Cortex of kidney (tissue), 1 donor: ENCODE results near the gene CDRT4.
"Not testable (repeated sequence)": the region's sequence is repeated elsewhere in the genome, so short reads cannot be mapped to it uniquely, and the experiment has no call there.

Source experiments
- DNase-seq: peaks from one replicate; lab custom pipeline; 2025; lab: John Stamatoyannopoulos, UW

Gene CDRT4

DNA sequence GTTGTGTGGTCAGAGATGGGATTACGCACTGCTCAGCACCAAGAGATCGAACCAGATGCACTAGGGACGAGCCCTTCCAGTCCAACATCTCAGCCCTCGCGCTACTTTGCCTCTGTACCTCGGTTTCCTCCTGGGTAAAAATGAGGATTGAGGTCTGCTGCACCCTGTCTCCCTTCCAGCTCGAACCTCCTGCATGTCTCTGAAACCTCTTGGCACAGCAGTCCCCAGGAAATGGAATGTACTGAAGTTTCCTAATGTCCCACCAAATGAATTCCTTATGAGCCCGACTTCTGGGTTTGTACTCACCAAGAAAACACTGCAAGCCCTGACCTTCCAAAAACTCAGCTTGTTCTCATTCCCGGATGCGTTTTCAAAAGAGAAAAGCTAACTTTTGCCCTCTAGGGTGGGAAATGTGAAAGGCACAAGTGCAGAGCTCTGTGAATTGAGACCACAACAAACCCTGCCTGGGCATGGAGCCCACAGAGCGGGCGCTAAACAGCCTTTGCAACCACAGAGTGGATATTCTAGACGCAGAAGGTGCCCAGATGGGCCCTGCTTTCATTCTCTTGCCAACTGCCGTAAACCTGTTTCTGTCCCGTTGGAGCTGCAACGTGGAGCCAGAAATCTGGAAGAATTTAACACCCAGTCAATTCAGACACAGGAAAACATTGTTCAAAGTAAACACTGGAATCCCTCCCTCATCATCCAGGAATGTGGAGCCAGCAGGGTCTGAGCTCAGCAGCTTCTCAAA, 10.3 kb downstream of the CDRT4 start:
- DNase-seq = no peak

DNA sequence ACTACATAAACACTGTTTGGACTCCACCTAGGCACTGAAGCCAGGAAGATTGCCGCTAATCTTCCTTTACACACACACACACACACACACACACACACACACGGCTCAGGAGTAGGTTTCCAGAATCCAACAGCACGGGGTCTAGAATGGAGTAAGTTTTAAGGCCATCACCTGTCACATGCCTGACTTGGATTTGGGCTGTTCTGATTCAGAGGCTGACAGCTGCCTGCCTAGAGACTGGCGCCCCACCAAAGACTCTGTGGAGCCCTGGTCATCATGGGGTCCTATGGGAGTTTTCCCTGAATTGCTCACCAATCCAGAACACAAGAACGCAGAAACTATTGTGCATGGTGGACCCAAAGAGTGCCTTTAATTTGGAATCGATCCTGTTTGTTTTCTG, 10.9 kb downstream of the CDRT4 start:
- DNase-seq = no peak

GRCh38 chr17:15454346-15454745, 13.1 kb downstream of the CDRT4 start:
- DNase-seq = no peak

DNA sequence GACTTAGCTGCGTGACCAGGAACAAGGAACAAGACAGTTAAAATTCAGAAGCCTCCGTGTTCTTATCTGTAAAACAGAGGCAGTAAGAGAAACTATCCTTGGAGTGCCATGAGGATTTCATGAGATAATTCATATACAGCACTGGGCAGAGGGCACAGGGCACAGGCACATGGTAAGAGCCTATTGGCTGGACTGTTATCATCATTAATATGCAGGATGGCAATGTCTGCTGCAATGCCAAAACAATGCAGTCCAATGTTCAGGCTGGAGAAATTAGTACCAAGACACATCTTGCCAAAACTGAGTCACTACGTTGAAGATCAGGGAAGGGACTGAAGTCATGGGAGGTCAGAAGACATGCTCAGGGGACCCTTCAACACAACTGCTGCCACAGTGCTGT, 13.6 kb downstream of the CDRT4 start:
- no peak for DNase-seq

GRCh38 chr17:15453246-15453645, 14.2 kb downstream of the CDRT4 start:
- DNase-seq = no peak

- no peak for DNase-seq
Observed at GRCh38 chr17:15452746-15453145, 14.7 kb downstream of the CDRT4 start.

GRCh38 chr17:15451680-15452079, 15.7 kb downstream of the CDRT4 start:
- DNase-seq = no peak

DNA sequence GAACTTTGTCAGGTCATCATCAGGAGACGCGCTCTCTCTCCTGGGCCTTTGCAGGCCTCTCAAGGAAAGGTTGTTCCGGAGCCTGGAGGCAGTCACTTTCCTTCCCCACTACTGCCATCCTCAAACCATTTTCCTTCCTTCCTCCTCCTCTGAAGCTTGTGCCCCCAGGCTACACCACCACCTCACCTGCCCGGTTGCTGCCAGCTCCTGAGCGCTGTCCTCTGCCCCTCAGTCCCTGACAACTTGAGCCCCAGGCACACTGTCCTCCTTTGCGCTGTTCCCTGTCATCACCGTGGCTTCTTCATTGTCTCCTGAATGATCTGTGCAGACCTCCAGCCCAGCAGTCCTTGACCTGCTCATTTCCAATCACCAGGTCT, 18.9 kb downstream of the CDRT4 start:
- DNase-seq = no peak

GRCh38 chr17:15447928-15448579, 19.4 kb downstream of the CDRT4 start:
- DNase-seq = no peak

DNA sequence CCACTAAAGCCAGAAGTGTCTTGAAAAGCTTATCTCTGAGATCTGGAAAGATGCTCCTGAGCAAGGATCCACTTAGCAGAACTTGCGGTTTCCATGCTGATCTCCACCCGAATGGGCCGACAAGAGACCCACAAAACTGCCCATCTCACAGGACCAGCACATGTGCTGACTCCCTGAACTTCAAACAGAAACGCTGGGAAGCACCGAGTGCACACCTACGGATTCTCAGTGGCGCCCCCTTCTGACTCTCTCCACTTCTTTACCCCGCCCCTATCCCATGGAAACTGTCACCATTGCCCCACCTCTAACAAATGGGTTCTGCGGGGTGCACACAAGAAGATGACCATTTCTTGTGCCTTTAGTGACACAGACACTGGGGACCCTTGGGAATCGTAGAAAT, 21.4 kb downstream of the CDRT4 start:
- no peak for DNase-seq

DNA sequence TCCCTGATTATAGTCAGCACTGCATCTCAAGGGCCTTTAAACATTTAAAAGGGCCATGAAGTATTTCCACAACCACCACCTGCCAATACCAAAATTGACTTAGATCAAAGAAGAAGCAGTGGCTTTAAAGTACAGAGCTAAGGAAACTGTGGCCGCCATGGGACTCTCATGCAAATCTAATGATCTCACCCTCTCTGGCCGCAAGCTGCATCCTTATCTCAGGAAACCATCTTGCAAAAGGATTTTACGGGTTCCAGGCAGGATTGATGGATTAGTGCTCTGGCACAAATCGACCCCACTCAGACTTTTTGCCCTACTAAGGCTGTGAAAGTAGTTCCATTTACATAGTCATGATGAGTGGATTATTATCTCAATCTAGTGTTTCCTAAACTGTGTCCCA, 22.6 kb downstream of the CDRT4 start:
- no peak for DNase-seq

GRCh38 chr17:15442311-15443180, 24.9 kb downstream of the CDRT4 start:
- no peak for DNase-seq

- no peak for DNase-seq
Observed at GRCh38 chr17:15441315-15441714, 26.1 kb downstream of the CDRT4 start.

DNA sequence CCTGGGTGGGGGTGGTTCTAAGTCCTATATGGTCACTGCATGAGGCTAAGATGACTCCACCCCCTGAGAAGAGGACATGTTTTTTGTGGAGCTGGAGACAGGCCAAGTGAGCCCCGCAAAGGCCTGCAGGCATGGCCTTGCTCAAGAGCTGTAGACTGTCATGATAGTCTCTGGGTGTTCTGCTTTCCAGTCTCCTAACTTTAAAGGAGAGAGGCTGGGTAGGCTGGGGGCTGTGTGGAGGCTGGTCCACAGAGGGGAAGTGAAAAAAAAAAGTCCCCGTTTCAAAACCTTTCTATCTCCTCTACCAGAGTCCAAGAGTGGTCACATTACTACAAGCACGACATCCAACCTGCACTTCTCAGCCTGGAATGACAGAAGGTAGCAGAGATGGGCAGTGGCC, 27.1 kb downstream of the CDRT4 start:
- DNase-seq = no peak

DNA sequence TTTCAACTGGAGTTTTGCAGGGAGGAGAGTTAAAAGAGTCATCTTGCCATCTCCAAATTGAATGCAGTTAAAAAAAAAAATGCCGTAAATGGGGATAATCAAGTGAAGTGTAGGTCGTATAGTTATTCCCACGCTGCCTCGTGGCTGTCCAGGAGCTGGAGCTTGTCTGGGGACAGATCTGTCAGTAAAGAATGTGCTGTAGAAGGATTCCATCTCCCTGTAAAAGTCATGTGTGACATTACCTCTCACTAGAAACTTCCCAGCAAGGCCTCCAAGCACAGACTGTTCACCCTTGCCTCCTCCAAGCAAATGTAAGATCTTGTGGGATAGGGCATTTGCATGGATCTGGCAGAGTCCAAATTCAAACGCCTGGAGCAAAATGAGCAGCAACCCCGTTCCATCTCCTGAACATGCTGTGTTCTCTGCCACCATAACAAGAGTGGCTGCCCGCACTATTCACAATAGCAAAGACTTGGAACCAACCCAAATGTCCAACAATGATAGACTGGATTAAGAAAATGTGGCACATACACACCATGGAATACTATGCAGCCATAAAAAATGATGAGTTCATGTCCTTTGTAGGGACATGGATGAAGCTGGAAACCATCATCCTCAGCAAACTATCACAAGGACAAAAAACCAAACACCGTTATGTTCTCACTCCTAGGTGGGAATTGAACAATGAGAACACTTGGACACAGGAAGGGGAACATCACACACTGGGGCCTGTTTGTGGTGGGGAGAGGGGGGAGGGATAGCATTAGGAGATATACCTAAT, 28.0 kb downstream of the CDRT4 start:
- DNase-seq = not testable (repeated sequence)

DNA sequence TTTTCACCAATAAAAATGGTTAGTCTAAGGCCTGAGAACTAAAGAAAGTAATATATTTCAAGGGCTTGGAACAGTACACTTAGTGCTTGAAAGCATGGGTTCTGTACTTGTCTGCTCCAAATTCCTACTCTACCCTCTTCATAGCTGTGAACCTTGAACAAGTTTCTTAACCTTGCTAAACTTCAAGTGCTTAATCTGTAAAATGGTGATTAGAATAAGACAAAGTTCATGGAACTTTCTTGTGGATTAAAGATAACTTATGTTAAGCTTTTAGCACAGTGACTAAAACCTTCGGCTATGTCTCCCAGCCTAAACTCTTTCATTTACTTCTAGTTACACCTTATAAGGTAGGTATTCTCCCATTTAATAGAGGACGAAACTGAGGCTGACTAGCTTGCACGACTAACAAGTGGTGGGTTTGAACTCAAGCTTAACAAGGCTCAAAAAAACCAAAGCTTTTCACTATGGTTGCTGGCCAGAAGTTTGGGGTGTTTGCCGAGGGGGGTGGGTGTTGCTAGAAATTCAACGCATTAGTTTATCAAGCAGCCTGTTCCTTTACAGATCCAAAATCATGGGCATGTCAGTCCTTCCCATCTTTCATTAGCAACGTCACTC, 28.8 kb downstream of the CDRT4 start:
- no peak for DNase-seq

- DNase-seq = no peak
Observed at GRCh38 chr17:15437303-15437635, 30.2 kb downstream of the CDRT4 start.

DNA sequence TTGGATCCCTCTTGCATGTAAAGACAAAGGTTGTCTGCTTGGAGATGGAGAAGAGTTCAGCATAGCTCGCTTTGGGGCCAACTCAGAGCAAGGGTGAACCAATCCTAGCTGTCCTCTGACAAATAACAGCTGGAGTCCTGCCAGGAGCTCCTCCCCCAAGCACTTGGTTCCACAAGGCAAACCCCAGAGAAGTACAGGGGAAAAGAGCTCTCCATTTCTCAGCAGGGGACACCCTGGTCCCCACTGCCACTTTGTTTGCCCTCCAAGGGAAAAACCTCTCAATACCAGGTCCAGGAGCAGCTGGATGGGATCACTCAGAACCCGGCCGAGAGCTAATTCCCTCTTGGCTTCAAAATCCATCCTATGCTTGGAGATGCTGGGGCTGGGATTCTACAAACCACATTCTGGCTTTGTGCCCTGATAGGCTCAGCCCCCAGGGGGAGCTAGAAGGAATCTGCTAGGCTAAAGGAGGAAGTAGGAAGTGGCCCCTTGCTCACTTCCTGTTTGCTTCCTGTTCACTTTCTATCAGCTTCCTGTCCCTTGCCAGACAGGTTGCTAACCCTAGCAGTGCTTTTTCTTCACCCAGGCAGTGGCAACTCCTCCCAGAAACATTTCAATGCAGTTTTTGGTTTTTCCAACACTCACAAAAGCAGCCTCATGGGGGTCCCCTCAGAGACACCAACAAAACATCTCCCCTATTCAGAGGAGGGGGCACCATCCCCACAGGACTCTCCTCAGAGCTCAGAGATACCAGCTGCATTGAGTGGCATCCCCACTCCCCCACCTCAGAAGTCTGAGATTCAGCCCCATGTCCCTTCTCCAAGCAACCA, 30.7 kb downstream of the CDRT4 start:
- no peak for DNase-seq

GRCh38 chr17:15434956-15435355, 32.5 kb downstream of the CDRT4 start:
- DNase-seq = no peak

DNA sequence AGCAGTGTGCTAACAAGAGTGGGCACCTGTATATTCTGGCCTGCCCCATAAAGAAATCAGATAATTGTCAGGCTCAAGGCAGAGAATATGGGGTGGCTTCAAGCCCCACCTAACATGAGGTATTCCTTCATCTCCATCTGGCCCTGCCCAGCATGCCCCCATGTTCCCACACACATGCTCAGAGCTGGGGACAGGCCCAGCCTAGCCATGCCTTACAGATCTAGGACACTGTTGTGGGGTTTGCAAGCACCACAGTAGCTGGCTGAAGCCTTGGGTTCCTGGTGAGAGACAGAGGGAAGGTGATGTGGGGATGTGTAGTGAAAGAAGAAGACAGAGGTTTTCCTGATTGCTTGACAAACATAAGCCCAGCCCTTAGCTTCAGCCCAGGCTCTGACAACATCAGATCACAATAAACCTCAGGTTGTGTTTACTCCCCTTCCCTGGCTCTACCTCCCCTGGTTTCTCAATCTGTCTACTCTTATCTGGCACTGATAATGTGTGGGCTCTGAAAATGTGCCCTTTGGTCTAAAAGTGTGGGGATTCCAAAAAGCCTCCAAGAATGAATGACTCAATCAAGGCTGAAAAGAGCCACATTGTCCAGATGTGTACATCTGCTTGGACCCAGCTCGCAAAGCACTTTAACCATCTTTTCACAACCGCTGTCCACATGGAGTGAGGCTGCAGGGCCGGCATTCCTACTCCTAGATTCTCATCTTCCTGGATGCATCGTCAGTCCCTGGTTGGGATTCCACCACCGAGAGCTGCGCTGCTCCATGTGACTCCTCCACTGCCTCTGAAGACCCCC, 34.4 kb downstream of the CDRT4 start:
- DNase-seq = no peak
